Ascending aorta (tissue), 2 donors: ENCODE measurements around the gene DNAJA2. TPM values are rescaled to one million over a fixed set of nuclear protein-coding genes. Genes with fewer than 3 reads are reported as not detected.
A peak's percentile ranks its signal among the peaks of the same experiment; 100 is the strongest.

Experiments
- DNase-seq, 2 donors: peaks; one replicate each; pipeline ENCODE4 v3.0.0-alpha.2; 2019; ENCODE audit warnings: low spot score in 2 of 2
- H3K27ac ChIP-seq, 2 donors: fragments of 200-600 bp; sonication (generic); one replicate each; pipeline ENCODE4 v1.5.1; 2016 to 2017; ENCODE audit warnings: mild to moderate bottlenecking in 1 of 2
- H3K27me3 ChIP-seq: fragments of 200-600 bp; sonication (generic); one replicate; pipeline ENCODE4 v1.5.1; 2017
- H3K36me3 ChIP-seq, 2 donors: fragments of 200-600 bp; sonication (generic); one replicate each; pipeline ENCODE4 v1.5.1; 2016
- H3K4me1 ChIP-seq, 2 donors: fragments of 200-600 bp; sonication (generic); one replicate each; pipeline ENCODE4 v1.5.1; 2016 to 2017; ENCODE audit warnings: mild to moderate bottlenecking in 1 of 2
- H3K4me3 ChIP-seq, 2 donors: fragments of 200-600 bp; sonication (generic); one replicate each; pipeline ENCODE4 v1.5.1; 2016 to 2017; ENCODE audit warnings: mild to moderate bottlenecking in 1 of 2
- H3K9me3 ChIP-seq, 2 donors: fragments of 200-600 bp; sonication (generic); one replicate each; pipeline ENCODE4 v1.5.1; 2016
- intact Hi-C: fragments of 100-400 bp; cut with DNase I; formaldehyde crosslinking; loops from one replicate; pipeline ENCODE4 v1.15.1; 2023
- total RNA-seq: library from RNA; depleted of rRNA; stranded (reverse); fragments of >200 nt; gene quantifications from one replicate; pipeline ENCODE4 v1.1.0, GENCODE V29; 2016
- TF ChIP-seq, protein P1 (sequence below), 3 experiments: fragments of 200-600 bp in 2 of 3; fragments of 450-650 bp in 1 of 3; sonication (generic) in 2 of 3; IDR thresholded peaks; one replicate each; pipeline ENCODE4 v1.5.1; 2016 to 2019; ENCODE audit warnings: antibody characterized with exemption in 3 of 3, mild to moderate bottlenecking in 1 of 3, moderate library complexity in 1 of 3

The DNAJA2 gene
- total RNA-seq, 1 donor from 2014 or later: 15.8 TPM

DNA sequence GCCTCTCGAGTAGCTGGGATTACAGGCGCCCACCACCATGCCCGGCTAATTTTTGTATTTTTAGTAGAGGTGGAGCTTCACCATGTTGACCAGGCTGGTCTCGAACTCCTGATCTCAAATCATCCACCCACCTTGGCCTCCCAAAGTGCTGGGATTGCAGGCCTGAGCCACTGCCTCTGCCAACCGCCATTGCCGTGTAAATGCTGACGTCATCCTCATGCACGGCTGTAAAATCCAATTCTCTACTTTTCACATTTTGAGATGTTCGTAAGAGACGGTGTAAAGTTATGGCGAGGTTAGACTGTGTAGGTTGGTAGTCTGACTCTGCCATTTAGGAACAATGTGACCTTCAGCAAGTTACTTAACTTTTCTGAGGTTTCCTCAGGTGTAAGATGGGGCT lies 1.7 kb upstream of the DNAJA2 start:
- Histone ChIP-seq H3K27ac (no peak overlapping the region), H3K4me1 (peaks cover 10 to 15% of the 10 kb centered on the region in 2 donors), H3K36me3 (peaks cover 0 to 3% of the 10 kb centered on the region in 2 donors), H3K27me3 (no peaks in the 10 kb centered on the region), H3K4me3 (no peak overlapping the region), H3K9me3 (no peaks in the 10 kb centered on the region)
- TF ChIP-seq, protein P1, sequence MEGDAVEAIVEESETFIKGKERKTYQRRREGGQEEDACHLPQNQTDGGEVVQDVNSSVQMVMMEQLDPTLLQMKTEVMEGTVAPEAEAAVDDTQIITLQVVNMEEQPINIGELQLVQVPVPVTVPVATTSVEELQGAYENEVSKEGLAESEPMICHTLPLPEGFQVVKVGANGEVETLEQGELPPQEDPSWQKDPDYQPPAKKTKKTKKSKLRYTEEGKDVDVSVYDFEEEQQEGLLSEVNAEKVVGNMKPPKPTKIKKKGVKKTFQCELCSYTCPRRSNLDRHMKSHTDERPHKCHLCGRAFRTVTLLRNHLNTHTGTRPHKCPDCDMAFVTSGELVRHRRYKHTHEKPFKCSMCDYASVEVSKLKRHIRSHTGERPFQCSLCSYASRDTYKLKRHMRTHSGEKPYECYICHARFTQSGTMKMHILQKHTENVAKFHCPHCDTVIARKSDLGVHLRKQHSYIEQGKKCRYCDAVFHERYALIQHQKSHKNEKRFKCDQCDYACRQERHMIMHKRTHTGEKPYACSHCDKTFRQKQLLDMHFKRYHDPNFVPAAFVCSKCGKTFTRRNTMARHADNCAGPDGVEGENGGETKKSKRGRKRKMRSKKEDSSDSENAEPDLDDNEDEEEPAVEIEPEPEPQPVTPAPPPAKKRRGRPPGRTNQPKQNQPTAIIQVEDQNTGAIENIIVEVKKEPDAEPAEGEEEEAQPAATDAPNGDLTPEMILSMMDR (IDR thresholded peaks at IDR 0.05): no peak
- DNase-seq: no peak
- intact Hi-C loops: loop anchor here (10.0 kb wide), 1 partner anchor 1650 kb away; no protein-coding TSS in a partner anchor

DNA sequence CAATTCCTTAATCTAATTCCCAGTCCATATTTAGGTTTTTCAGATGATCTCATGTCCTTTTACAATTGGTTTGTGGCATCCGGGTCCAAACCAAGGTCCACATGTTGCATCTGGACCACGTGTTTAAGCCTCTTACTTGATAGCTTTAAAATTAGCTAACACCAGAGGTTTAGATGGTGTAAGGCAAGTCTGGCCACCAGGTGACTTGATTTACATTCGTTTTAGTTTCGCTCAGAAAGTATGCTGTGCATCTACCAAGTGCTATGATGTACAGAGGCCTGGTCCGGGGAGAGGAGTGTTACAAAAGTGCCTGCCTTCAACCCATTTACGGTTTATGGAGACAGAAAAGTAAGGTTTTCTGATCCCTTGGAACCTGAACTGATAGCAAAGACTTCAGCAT lies 878 bp upstream of the DNAJA2 start:
- intact Hi-C loops: loop anchor here (5.0 to 10.0 kb wide), 2 partner anchors 287 to 1650 kb away; partner anchors contain the start of genes ORC6 and VPS35
- no peak for DNase-seq
- Histone ChIP-seq H3K27me3 (no peaks in the 10 kb centered on the region), H3K4me1 (peaks cover 10 to 15% of the 10 kb centered on the region in 2 donors), H3K9me3 (no peaks in the 10 kb centered on the region), H3K27ac (peak overlapping the region; percentile 93 to 96), H3K36me3 (peaks cover 2 to 10% of the 10 kb centered on the region in 2 donors), H3K4me3 (peak overlapping the region; percentile 87)
- TF ChIP-seq, protein P1 (IDR thresholded peaks at IDR 0.05): no peak

DNA sequence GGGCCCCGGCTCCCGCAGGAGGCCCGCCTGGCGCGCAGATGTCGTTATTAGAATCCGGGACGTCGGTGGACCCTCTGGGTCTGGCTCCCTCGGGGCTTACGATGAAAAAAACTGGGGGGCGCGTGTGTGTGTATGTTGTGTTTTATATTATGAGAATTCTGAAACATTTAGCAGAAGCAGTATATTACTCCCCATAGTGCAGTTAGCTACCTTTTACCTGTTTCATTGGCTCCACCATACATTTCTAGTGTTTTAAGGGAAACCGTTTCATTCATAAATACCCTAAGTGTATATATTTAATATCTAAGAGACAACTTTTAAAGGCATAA lies 486 bp upstream of the DNAJA2 start:
- H3K4me3 ChIP-seq: peak overlapping the region; percentile 87
- no peaks in the 10 kb centered on the region for H3K9me3 ChIP-seq
- TF ChIP-seq, protein P1 (IDR thresholded peaks at IDR 0.05): no peak
- peaks cover 10 to 15% of the 10 kb centered on the region in 2 donors for H3K4me1 ChIP-seq
- DNase-seq: no peak
- intact Hi-C loops: loop anchor here (1.0 to 10.0 kb wide), 6 partner anchors 65 to 1651 kb away; partner anchors contain the start of genes C16orf87, GPT2, ITFG1 and ORC6
- H3K27ac ChIP-seq: peak overlapping the region; percentile 93 to 96
- H3K36me3 ChIP-seq: peaks cover 6 to 12% of the 10 kb centered on the region in 2 donors
- no peaks in the 10 kb centered on the region for H3K27me3 ChIP-seq

DNA sequence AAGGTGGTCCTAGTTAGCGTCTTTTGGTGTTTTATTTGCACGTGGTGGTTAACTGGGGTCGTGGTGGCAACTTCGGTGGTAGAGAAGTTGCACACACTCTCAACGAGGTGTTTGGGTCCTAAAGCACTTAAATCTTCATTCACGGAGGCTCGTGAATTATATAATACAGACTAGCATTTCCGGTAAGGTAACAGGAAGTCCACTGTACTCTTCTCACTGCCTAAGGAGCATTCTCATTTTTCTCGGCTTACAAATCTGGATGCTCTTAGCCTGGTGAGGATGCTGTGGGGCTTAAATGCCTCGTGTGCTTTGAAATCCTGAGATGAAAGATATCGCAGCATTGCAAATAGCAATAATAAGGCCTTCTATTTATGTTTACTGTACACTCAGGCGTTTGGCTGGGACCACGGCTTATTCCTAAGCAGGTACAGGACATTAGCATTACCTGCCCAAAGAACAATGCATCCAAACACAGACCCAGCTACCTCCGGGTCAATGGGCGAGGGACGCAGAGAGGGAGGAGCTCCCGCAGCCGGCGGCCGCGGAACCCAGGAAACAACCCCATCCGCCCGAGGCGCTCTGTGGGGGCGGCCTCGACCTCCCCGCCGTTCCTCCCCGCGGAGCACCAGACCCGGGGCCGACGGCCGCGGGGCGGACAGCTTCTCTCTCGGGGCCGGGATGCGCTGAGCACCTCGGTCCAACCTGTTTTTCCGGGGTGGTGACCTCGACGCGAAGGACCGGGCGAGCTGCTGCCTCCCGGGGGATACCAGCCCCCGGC lies 856 bp downstream of the DNAJA2 start:
- Histone ChIP-seq H3K27ac (peak overlapping the region; percentile 93 to 96), H3K4me1 (peaks cover 10 to 15% of the 10 kb centered on the region in 2 donors), H3K4me3 (peak overlapping the region; percentile 87), H3K27me3 (no peaks in the 10 kb centered on the region), H3K9me3 (no peaks in the 10 kb centered on the region), H3K36me3 (peaks cover 20 to 25% of the 10 kb centered on the region in 2 donors)
- peak in 1 of 2 donors; percentile 69 for DNase-seq
- intact Hi-C loops: loop anchor here (1.0 to 10.0 kb wide), 6 partner anchors 66 to 1652 kb away; partner anchors contain the start of genes C16orf87, GPT2, ITFG1 and ORC6
- TF ChIP-seq, protein P1 (IDR thresholded peaks at IDR 0.05): no peak

DNA sequence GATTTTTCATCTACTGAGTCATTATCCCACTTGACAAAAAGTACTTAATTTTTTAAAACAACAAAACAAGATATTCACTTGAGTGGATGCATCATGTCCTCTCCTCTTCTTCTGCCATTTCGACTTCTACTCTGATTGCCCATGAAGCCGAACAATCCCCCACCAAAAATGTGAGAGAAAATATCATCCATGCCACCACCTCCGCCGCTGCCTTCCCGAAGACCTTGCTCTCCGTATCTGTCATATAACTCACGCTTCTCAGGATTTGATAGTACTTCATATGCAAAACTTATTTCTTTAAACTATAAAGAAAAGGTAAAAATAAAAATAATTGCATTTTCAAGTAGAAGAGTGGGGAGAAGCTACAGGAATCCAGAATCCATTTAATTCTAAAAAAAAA lies 2.2 kb downstream of the DNAJA2 start:
- DNase-seq: no peak
- no peak overlapping the region for H3K4me3 ChIP-seq
- TF ChIP-seq, protein P1 (IDR thresholded peaks at IDR 0.05): no peak
- peaks cover 32 to 38% of the 10 kb centered on the region in 2 donors for H3K36me3 ChIP-seq
- H3K4me1 ChIP-seq: peaks cover 10 to 15% of the 10 kb centered on the region in 2 donors
- H3K27me3 ChIP-seq: no peaks in the 10 kb centered on the region
- no peak overlapping the region for H3K27ac ChIP-seq
- intact Hi-C loops: loop anchor here (5.0 to 10.0 kb wide), 2 partner anchors 284 to 1654 kb away; partner anchors contain the start of genes ORC6 and VPS35
- no peaks in the 10 kb centered on the region for H3K9me3 ChIP-seq
